GM12878 (cell line): ENCODE data around the gene STPG1. TPM values are rescaled to one million over a fixed set of nuclear protein-coding genes. Genes with fewer than 3 reads are reported as not detected.

ENCODE experiments used
- ATAC-seq: fragments of 200-7000 bp; cut with Tn5 transposase; 3 replicates; pipeline ENCODE4 v1.9.1; 2020; ENCODE audit warnings: mild to moderate bottlenecking, moderate library complexity
- BruUV-seq: library from RNA; stranded (reverse); fragments of 400-500 nt; replicated peaks from 2 replicates; lab custom pipeline; 2021; lab: Mats Ljungman, UMichigan
- CTCF ChIA-PET: fragments of 300-600 bp; sonication (Branson Sonifier 250); formaldehyde crosslinking; extraction: SDS; loops from one replicate; lab custom pipeline; 2021; ENCODE audit warnings: inconsistent platforms; lab: Yijun Ruan, JAX
- POLR2A ChIA-PET: fragments of 350-600 bp; formaldehyde crosslinking; extraction: SDS; loops from one replicate; lab custom pipeline; 2021; ENCODE audit warnings: inconsistent platforms; lab: Charles Lee
- RAD21 ChIA-PET: fragments of 300-600 bp; sonication (Branson Sonifier 250); formaldehyde crosslinking; loops from one replicate; lab custom pipeline; 2023; ENCODE audit warnings: antibody characterized with exemption; ENCODE audit not compliant: unreplicated experiment; lab: Charles Lee
- SMC1A ChIA-PET: fragments of 300-600 bp; sonication (Branson Sonifier 250); formaldehyde crosslinking; loops from one replicate; lab custom pipeline; 2023; ENCODE audit not compliant: unreplicated experiment, uncharacterized antibody; lab: Charles Lee
- DNase-seq: peaks from one replicate; pipeline ENCODE4 v3.0.0-alpha.2; 2011; ENCODE audit warnings: low read depth, low spot score
- FAIRE-seq: peaks from 3 replicates; lab custom pipeline; 2011; peaks lifted over from hg19 to GRCh38; lab: Jason Lieb, UNC
- H2AFZ ChIP-seq: 2 replicates; pipeline ENCODE4 v1.6.0; 2011; ENCODE audit warnings: low read depth, low read length, control low read depth; ENCODE audit not compliant: control insufficient read depth
- H3K27ac ChIP-seq: 2 replicates; pipeline ENCODE4 v1.5.1; 2011; ENCODE audit warnings: control low read depth; ENCODE audit not compliant: control insufficient read depth, insufficient read depth
- H3K27me3 ChIP-seq, 2 experiments: replicated peaks in 1 of 2; 2 replicates each; pipeline versions ENCODE4 v1.6.0 to v1.6.1; 2011; ENCODE audit warnings: low read length in 1 of 2; ENCODE audit not compliant: control insufficient read depth in 2 of 2, insufficient read depth in 2 of 2
- H3K36me3 ChIP-seq, 2 experiments: 2 replicates each; pipeline ENCODE4 v1.5.1; 2011; ENCODE audit warnings: low read length in 1 of 2; ENCODE audit not compliant: control insufficient read depth in 2 of 2, insufficient read depth in 2 of 2
- H3K4me1 ChIP-seq: 2 replicates; pipeline ENCODE4 v1.6.1; 2011; ENCODE audit warnings: mild to moderate bottlenecking, low read length, moderate library complexity, mixed read lengths; ENCODE audit not compliant: control insufficient read depth, insufficient read depth
- H3K4me2 ChIP-seq: 2 replicates; pipeline ENCODE4 v1.6.0; 2011; ENCODE audit warnings: control low read depth; ENCODE audit not compliant: control insufficient read depth, insufficient read depth
- H3K4me3 ChIP-seq: fragments of 200-600 bp; sonication (generic); 2 replicates; pipeline ENCODE4 v1.5.1; 2016
- H3K79me2 ChIP-seq: 2 replicates; pipeline ENCODE4 v1.6.0; 2011; ENCODE audit warnings: low read length; ENCODE audit not compliant: control insufficient read depth, insufficient read depth
- H3K9ac ChIP-seq: 2 replicates; pipeline ENCODE4 v1.8.0; 2011; ENCODE audit warnings: low read length, control low read depth, mixed read lengths; ENCODE audit not compliant: control insufficient read depth, insufficient read depth
- H3K9me3 ChIP-seq: replicated peaks from 3 replicates; pipeline ENCODE4 v1.5.1; 2011; ENCODE audit warnings: mild to moderate bottlenecking, low read length; ENCODE audit not compliant: control insufficient read depth, insufficient read depth
- H4K20me1 ChIP-seq: 2 replicates; pipeline ENCODE4 v1.6.0; 2011; ENCODE audit not compliant: control insufficient read depth, insufficient read depth
- ATF7 ChIP-seq: fragments of 450-650 bp; IDR thresholded peaks from 2 replicates; pipeline ENCODE4 v1.6.1; 2016; ENCODE audit warnings: low read depth, mild to moderate bottlenecking
- E4F1 ChIP-seq: fragments of 450-650 bp; IDR thresholded peaks from 2 replicates; pipeline ENCODE4 v1.6.1; 2018; ENCODE audit warnings: borderline replicate concordance, mild to moderate bottlenecking; ENCODE audit not compliant: partially characterized antibody
- ETV6 ChIP-seq, 2 experiments: fragments of 450-650 bp in 1 of 2; IDR thresholded peaks in 1 of 2; conservative IDR thresholded peaks in 1 of 2; 2 replicates each; pipeline ENCODE4 v1.6.1; 2014; ENCODE audit warnings: antibody characterized with exemption in 1 of 2, borderline replicate concordance in 1 of 2, low read depth in 1 of 2, mild to moderate bottlenecking in 1 of 2, moderate library complexity in 1 of 2
- SUPT20H ChIP-seq: IDR thresholded peaks from 2 replicates; pipeline ENCODE4 v1.6.1; 2011; ENCODE audit warnings: low read depth, mild to moderate bottlenecking, low read length, moderate library complexity, borderline replicate concordance; ENCODE audit not compliant: control insufficient read depth
- TBL1XR1 ChIP-seq: IDR thresholded peaks from 2 replicates; pipeline ENCODE4 v1.6.1; 2012; ENCODE audit warnings: low read depth, low read length, improper control_type of control experiment
- ZBTB40 ChIP-seq: fragments of 450-650 bp; IDR thresholded peaks from 2 replicates; pipeline ENCODE4 v1.6.1; 2016; ENCODE audit warnings: mild to moderate bottlenecking, moderate library complexity, borderline replicate concordance
- ZNF207 ChIP-seq: fragments of 450-650 bp; IDR thresholded peaks from 2 replicates; pipeline ENCODE4 v1.6.1; 2014; ENCODE audit warnings: antibody characterized with exemption, mild to moderate bottlenecking, borderline replicate concordance
- WGBS: methylation state at CpG from one replicate; pipeline ENCODE4 v1.1.6; 2016; ENCODE audit warnings: low lambda C conversion rate; ENCODE audit not compliant: insufficient replicate concordance, insufficient coverage; ENCODE audit errors: missing lambda C conversion rate; 5-methylcytosine and 5-hydroxymethylcytosine counted together
- in situ Hi-C: fragments of 300-500 bp; cut with MboI; formaldehyde crosslinking; loops from 9 replicates; pipeline ENCODE4 v1.14.3; 2018; ENCODE audit warnings: mixed read lengths
- intact Hi-C: fragments of 100-400 bp; cut with micrococcal nuclease; formaldehyde crosslinking; loops from one replicate; pipeline ENCODE4 v1.14.2; 2022; ENCODE audit not compliant: unreplicated experiment
- polyA plus RNA-seq, 11 experiments: library from polyadenylated mRNA; depleted of rRNA in 4 of 11; unstranded in 6 of 11; stranded (reverse) in 5 of 11; fragments of >200 nt; fragmentation: Nextera tagmentation in 4 of 11; fragmentation: Illumina TruSeq in 1 of 11; extraction: Ambion mirVana in 4 of 11; extraction: Trizol in 1 of 11; gene quantifications; 1 replicate in 1 of 11; 2 replicates in 10 of 11; pipeline versions ENCODE4 v1.2.1 to v1.2.3, GENCODE V29; 2011 to 2016; ENCODE audit warnings: inconsistent platforms in 2 of 11, missing spikeins in 2 of 11, low read depth in 1 of 11
- total RNA-seq, 4 experiments: library from RNA; depleted of rRNA in 3 of 4; stranded (reverse); fragments of >200 nt in 3 of 4; fragmentation: Illumina TruSeq in 1 of 4; extraction: Trizol in 1 of 4; gene quantifications; 2 replicates each; pipeline versions ENCODE4 v1.2.1 to v1.2.3, GENCODE V29; 2013 to 2021
- TF ChIP-seq, protein P1 (sequence below), 3 experiments: IDR thresholded peaks in 2 of 3; conservative IDR thresholded peaks in 1 of 3; 2 replicates each; pipeline ENCODE4 v1.5.1; 2011; ENCODE audit warnings: low read depth in 3 of 3, low read length in 3 of 3, mild to moderate bottlenecking in 3 of 3, control low read depth in 2 of 3, moderate library complexity in 2 of 3, inconsistent platforms in 1 of 3, mixed read lengths in 1 of 3; ENCODE audit not compliant: control insufficient read depth in 2 of 3, insufficient read depth in 1 of 3; ENCODE audit errors: extremely low read depth in 1 of 3
- TF ChIP-seq, protein P2 (sequence below): IDR thresholded peaks from 2 replicates; pipeline ENCODE4 v1.6.1; 2011; ENCODE audit warnings: borderline replicate concordance, low read depth, mild to moderate bottlenecking, moderate library complexity, low read length; ENCODE audit not compliant: insufficient read depth, poor library complexity, severe bottlenecking
- TF ChIP-seq, protein P3 (sequence below): IDR thresholded peaks from 2 replicates; pipeline ENCODE4 v1.6.1; 2011; ENCODE audit warnings: low read depth, mild to moderate bottlenecking, low read length, moderate library complexity, borderline replicate concordance; ENCODE audit errors: extremely low read depth

STPG1 gene
- total and polyA plus RNA-seq, 10 of the 15 experiments (the other 5 are each of a cell fraction or from before 2014, with no cell fraction given), result 0.22 to 2.6 (median 0.73) TPM

DNA sequence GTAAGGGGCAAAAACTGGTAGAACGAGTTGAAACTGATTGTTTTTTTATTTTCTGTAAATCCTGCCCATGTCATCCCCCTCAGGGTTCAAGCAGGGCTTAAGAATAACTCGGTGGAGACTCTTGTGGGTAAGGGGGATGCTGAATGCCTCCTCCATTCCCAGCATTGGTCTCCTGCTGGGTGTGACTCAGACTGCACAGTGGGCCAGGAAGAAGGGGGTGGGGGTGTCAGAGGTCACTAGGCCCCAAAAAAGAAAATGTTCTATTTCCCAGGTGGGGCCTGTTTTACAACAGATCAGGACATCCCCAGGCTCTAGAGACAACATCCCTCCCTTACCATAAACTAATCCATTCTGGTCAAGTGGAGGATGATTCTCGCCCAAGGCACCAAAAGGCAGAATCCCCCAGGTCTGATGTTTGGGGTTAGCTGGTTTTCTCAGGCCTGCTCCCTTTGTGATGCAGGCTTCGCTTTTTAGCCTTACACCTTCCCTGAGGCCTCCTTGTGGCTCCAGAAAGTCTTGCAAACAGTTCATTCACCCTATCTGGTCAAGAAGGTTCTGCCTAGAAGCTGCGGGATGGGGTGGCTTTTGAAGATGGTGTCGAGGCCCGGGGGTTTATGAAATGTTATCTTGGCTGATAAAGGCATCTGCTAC, 105.1 kb downstream of the STPG1 start:
- intact Hi-C loops, result no loop called here
- SMC1A ChIA-PET, result interaction anchor here (1.0 kb wide), 1 partner anchor 110 kb away, joined by 3 read pairs; no protein-coding TSS in a partner anchor
- WGBS, result 28% methylated on average over 7 of the region's 7 CpGs
- no peak for TF ChIP-seq ATF7
- TF ChIP-seq TBL1XR1, result no peak
- no peak for TF ChIP-seq E4F1
- TF ChIP-seq SUPT20H, result no peak
- TF ChIP-seq, protein P1, sequence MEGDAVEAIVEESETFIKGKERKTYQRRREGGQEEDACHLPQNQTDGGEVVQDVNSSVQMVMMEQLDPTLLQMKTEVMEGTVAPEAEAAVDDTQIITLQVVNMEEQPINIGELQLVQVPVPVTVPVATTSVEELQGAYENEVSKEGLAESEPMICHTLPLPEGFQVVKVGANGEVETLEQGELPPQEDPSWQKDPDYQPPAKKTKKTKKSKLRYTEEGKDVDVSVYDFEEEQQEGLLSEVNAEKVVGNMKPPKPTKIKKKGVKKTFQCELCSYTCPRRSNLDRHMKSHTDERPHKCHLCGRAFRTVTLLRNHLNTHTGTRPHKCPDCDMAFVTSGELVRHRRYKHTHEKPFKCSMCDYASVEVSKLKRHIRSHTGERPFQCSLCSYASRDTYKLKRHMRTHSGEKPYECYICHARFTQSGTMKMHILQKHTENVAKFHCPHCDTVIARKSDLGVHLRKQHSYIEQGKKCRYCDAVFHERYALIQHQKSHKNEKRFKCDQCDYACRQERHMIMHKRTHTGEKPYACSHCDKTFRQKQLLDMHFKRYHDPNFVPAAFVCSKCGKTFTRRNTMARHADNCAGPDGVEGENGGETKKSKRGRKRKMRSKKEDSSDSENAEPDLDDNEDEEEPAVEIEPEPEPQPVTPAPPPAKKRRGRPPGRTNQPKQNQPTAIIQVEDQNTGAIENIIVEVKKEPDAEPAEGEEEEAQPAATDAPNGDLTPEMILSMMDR (IDR thresholded peaks at IDR 0.05 in 2 of 3, conservative IDR thresholded peaks at IDR 0.05 in 1 of 3; ENCODE audit: control insufficient read depth in 2 of 3, extremely low read depth in 1 of 3, insufficient read depth in 1 of 3, low read depth in 3 of 3, low read length in 3 of 3), result peak in 2 of 3 experiments; percentile 13 to 33; a peak in 2 of 6 replicates
- TF ChIP-seq ETV6 (conservative IDR thresholded peaks at IDR 0.05 in 1 of 2, IDR thresholded peaks at IDR 0.05 in 1 of 2; ENCODE audit: borderline replicate concordance in 1 of 2, low read depth in 1 of 2), result no peak
- no peak for TF ChIP-seq ZNF207
- TF ChIP-seq, protein P2, sequence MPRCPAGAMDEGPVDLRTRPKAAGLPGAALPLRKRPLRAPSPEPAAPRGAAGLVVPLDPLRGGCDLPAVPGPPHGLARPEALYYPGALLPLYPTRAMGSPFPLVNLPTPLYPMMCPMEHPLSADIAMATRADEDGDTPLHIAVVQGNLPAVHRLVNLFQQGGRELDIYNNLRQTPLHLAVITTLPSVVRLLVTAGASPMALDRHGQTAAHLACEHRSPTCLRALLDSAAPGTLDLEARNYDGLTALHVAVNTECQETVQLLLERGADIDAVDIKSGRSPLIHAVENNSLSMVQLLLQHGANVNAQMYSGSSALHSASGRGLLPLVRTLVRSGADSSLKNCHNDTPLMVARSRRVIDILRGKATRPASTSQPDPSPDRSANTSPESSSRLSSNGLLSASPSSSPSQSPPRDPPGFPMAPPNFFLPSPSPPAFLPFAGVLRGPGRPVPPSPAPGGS, result no peak
- TF ChIP-seq ZBTB40, result no peak
- TF ChIP-seq, protein P3, sequence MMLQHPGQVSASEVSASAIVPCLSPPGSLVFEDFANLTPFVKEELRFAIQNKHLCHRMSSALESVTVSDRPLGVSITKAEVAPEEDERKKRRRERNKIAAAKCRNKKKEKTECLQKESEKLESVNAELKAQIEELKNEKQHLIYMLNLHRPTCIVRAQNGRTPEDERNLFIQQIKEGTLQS, result no peak

More for the DNA sequence above, 105.1 kb downstream of the STPG1 start:
- POLR2A ChIA-PET, result no interaction called here
- H3K79me2 ChIP-seq, result no peaks in the 10 kb centered on the region
- no peak overlapping the region for H3K4me2 ChIP-seq
- peaks cover 3% of the 10 kb centered on the region; the same call in 1 of the 2 replicates for H3K4me1 ChIP-seq
- ATAC-seq, result no peak
- H3K27me3 ChIP-seq, result peaks cover 2 to 5% of the 10 kb centered on the region in 2 experiments; a peak in 2 of 4 replicates
- RAD21 ChIA-PET, result no interaction called here
- DNase-seq, result no peak
- no peak overlapping the region for H3K9ac ChIP-seq
- H3K36me3 ChIP-seq, result no peaks in the 10 kb centered on the region
- no peaks in the 10 kb centered on the region for H4K20me1 ChIP-seq
- in situ Hi-C loops, result no loop called here
- CTCF ChIA-PET, result interaction anchor here (1.0 to 3.0 kb wide), 3 partner anchors 83 to 107 kb away, joined by 3 to 9 read pairs (median 5); no protein-coding TSS in a partner anchor
- no peak overlapping the region for H2AFZ ChIP-seq
- FAIRE-seq, result no peak
- no peak overlapping the region for H3K4me3 ChIP-seq
- BruUV-seq, result no TSS peak
- no peak overlapping the region for H3K27ac ChIP-seq
- no peaks in the 10 kb centered on the region for H3K9me3 ChIP-seq
